Transverse colon (tissue), 4 donors: Measurements from ENCODE around the gene GFOD1.

Experiments used
- CTCF ChIP-seq, 5 experiments: fragments of 200-600 bp in 3 of 5; fragments of 450-650 bp in 2 of 5; sonication (generic) in 3 of 5; IDR thresholded peaks; 1 replicate in 2 of 5; 2 replicates in 3 of 5; pipeline ENCODE4 v1.5.1; 2016 to 2017; ENCODE audit warnings: antibody characterized with exemption in 5 of 5, inconsistent platforms in 3 of 5, mild to moderate bottlenecking in 2 of 5, moderate library complexity in 1 of 5
- EP300 ChIP-seq: sonication (generic); formaldehyde crosslinking; IDR thresholded peaks from one replicate; pipeline ENCODE4 v1.6.1; 2017; ENCODE audit warnings: antibody characterized with exemption, low read depth
- POLR2A ChIP-seq: fragments of 450-650 bp; IDR thresholded peaks from one replicate; pipeline ENCODE4 v1.6.1; 2016; ENCODE audit warnings: antibody characterized with exemption, mild to moderate bottlenecking, moderate library complexity
- POLR2AphosphoS5 ChIP-seq, 3 donors: sonication (generic); formaldehyde crosslinking; IDR thresholded peaks; one replicate each; pipeline ENCODE4 v1.6.1; 2016; ENCODE audit warnings: antibody characterized with exemption in 3 of 3

- no peak for TF ChIP-seq CTCF (IDR thresholded peaks at IDR 0.05)
- no peak for TF ChIP-seq EP300
- TF ChIP-seq POLR2A: no peak
- TF ChIP-seq POLR2AphosphoS5 (IDR thresholded peaks at IDR 0.05): no peak
These were observed 4.1 kb upstream of the GFOD1 start for GRCh38 chr6:13491538-13491937.
